ENCODE results near the gene ARSK.
A peak's percentile ranks its signal among the peaks of the same experiment; 100 is the strongest.

ARSK gene

GRCh38 chr5:95583992-95584391, 29.1 kb downstream of the ARSK start:
- DNase-seq (ENCODE audit: low read depth): peak; percentile 18
- TF ChIP-seq CTCF (IDR thresholded peaks at IDR 0.05; ENCODE audit: insufficient read depth, low read depth, low read length, missing control alignments): no peak
- H3K4me3 ChIP-seq (ENCODE audit: low read length): no peak overlapping the region

- DNase-seq (ENCODE audit: low read depth): no peak
- TF ChIP-seq CTCF (IDR thresholded peaks at IDR 0.05; ENCODE audit: insufficient read depth, low read depth, low read length, missing control alignments): no peak
- H3K4me3 ChIP-seq (ENCODE audit: low read length): no peak overlapping the region
Measured at GRCh38 chr5:95590880-95591279, 36.0 kb downstream of the ARSK start.

GRCh38 chr5:95591490-95591901, 36.6 kb downstream of the ARSK start:
- no peak for TF ChIP-seq CTCF (IDR thresholded peaks at IDR 0.05; ENCODE audit: insufficient read depth, low read depth, low read length, missing control alignments)
- DNase-seq (ENCODE audit: low read depth): peak; percentile 79
- H3K4me3 ChIP-seq (ENCODE audit: low read length): no peak overlapping the region

- no peak for TF ChIP-seq CTCF (IDR thresholded peaks at IDR 0.05; ENCODE audit: insufficient read depth, low read depth, low read length, missing control alignments)
- no peak overlapping the region for H3K4me3 ChIP-seq (ENCODE audit: low read length)
- peak; percentile 24 for DNase-seq (ENCODE audit: low read depth)
Measured at GRCh38 chr5:95595289-95595931, 40.5 kb downstream of the ARSK start.

- no peak overlapping the region for H3K4me3 ChIP-seq (ENCODE audit: low read length)
- TF ChIP-seq CTCF (IDR thresholded peaks at IDR 0.05; ENCODE audit: insufficient read depth, low read depth, low read length, missing control alignments): no peak
- no peak for DNase-seq (ENCODE audit: low read depth)
Measured at GRCh38 chr5:95599252-95599651, 44.4 kb downstream of the ARSK start.

- no peak overlapping the region for H3K4me3 ChIP-seq (ENCODE audit: low read length)
- no peak for TF ChIP-seq CTCF (IDR thresholded peaks at IDR 0.05; ENCODE audit: insufficient read depth, low read depth, low read length, missing control alignments)
- DNase-seq (ENCODE audit: low read depth): no peak
Measured at GRCh38 chr5:95600557-95600956, 45.7 kb downstream of the ARSK start.

- H3K4me3 ChIP-seq (ENCODE audit: low read length): no peak overlapping the region
- TF ChIP-seq CTCF (IDR thresholded peaks at IDR 0.05; ENCODE audit: insufficient read depth, low read depth, low read length, missing control alignments): no peak
- no peak for DNase-seq (ENCODE audit: low read depth)
Measured at GRCh38 chr5:95605786-95606185, 50.9 kb downstream of the ARSK start.
